ENCODE measurements around the gene ODAM. TPM values are rescaled to one million over a fixed set of nuclear protein-coding genes. Genes with fewer than 3 reads are reported as not detected.

The ODAM gene
- total RNA-seq, 6 experiments from 2014 or later: not detected

DNA sequence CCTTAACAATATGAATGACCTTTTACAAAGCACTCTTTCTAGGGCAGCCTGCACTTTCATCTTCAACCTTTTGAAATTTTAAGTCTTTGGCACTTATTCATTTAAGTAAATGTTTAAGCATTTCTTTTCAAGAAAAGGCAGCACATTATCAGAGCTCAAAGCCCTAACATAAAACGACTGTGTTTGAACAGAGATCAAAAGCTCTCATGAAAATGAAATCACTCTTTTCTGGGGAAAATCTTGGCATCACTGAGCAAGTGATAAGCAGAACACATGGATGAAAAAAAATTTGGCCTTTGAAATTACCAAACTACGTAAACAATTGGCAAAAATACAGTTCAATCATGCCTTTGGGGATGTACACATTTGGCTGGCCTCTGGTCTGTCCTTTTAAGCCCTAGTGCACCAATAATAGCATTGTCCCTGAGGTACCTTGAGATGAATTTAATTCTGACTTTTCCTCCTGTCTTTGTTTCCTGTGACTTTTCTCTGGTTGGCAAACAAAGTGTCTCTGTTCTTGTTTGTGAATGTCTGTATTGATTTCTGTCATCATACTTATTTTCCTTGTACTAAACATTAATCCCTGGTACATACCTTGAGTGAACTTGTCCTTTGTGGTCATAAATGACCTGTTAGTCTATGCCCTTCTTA, 12.9 kb upstream of the ODAM start:
- intact Hi-C loops (cut with DNase I): loop anchor here in 1 of 2 donors (10.0 kb wide), 1 partner anchor 288 kb away; no protein-coding TSS in a partner anchor
- H3K4me3 ChIP-seq: no peak overlapping the region
- no peak for DNase-seq
- peaks cover 0 to 7% (median 3%) of the 10 kb centered on the region in 4 donors for H3K4me1 ChIP-seq
- peak; percentile 47 to 80 (median 58) for ATAC-seq
- no peak for TF ChIP-seq POLR2A (IDR thresholded peaks at IDR 0.05)
- TF ChIP-seq, protein P1, sequence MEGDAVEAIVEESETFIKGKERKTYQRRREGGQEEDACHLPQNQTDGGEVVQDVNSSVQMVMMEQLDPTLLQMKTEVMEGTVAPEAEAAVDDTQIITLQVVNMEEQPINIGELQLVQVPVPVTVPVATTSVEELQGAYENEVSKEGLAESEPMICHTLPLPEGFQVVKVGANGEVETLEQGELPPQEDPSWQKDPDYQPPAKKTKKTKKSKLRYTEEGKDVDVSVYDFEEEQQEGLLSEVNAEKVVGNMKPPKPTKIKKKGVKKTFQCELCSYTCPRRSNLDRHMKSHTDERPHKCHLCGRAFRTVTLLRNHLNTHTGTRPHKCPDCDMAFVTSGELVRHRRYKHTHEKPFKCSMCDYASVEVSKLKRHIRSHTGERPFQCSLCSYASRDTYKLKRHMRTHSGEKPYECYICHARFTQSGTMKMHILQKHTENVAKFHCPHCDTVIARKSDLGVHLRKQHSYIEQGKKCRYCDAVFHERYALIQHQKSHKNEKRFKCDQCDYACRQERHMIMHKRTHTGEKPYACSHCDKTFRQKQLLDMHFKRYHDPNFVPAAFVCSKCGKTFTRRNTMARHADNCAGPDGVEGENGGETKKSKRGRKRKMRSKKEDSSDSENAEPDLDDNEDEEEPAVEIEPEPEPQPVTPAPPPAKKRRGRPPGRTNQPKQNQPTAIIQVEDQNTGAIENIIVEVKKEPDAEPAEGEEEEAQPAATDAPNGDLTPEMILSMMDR (IDR thresholded peaks at IDR 0.05): no peak
- H3K36me3 ChIP-seq: no peaks in the 10 kb centered on the region
- 21% methylated on average over 2 of the region's 2 CpGs for WGBS (ENCODE audit: insufficient coverage, low coverage, low lambda C conversion rate, missing lambda C conversion rate)
- H3K27ac ChIP-seq: no peak overlapping the region
- no peaks in the 10 kb centered on the region for H3K9me3 ChIP-seq
- H3K27me3 ChIP-seq: no peaks in the 10 kb centered on the region

GRCh38 chr4:70183168-70183939, 12.2 kb upstream of the ODAM start:
- H3K4me3 ChIP-seq: no peak overlapping the region
- H3K36me3 ChIP-seq: no peaks in the 10 kb centered on the region
- ATAC-seq (peak; percentile 75 to 85 (median 78)), DNase-seq (peak in 1 of 3 donors; percentile 44)
- no peaks in the 10 kb centered on the region for H3K9me3 ChIP-seq
- WGBS (ENCODE audit: insufficient coverage, low coverage, low lambda C conversion rate, missing lambda C conversion rate): 22% methylated on average over 6 of the region's 6 CpGs
- H3K27me3 ChIP-seq: no peaks in the 10 kb centered on the region
- H3K4me1 ChIP-seq: peaks cover 0 to 7% (median 3%) of the 10 kb centered on the region in 4 donors
- TF ChIP-seq POLR2A (IDR thresholded peaks at IDR 0.05): no peak
- TF ChIP-seq, protein P1 (IDR thresholded peaks at IDR 0.05): peak; percentile 50 to 70 (median 66)
- intact Hi-C loops (cut with DNase I): loop anchor here in 1 of 2 donors (10.0 kb wide), 1 partner anchor 289 kb away; no protein-coding TSS in a partner anchor
- H3K27ac ChIP-seq: no peak overlapping the region

DNA sequence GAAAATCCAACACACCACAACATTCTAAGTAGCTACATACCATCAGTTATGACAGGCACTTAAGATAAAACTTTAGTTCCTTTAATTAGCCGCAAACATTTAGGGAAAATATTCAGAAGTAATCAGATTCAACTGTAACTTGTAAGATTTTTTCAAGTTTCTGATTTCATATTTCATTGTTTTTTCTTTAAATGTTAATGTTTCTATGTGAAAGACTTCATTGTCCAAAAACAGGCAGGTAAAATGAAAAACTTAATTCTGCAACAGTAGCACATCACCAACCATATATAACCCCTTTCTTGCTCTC, 11.6 kb upstream of the ODAM start:
- Histone ChIP-seq H3K27ac (no peak overlapping the region), H3K9me3 (no peaks in the 10 kb centered on the region), H3K27me3 (no peaks in the 10 kb centered on the region), H3K4me3 (no peak overlapping the region), H3K4me1 (peaks cover 0 to 7% (median 3%) of the 10 kb centered on the region in 4 donors), H3K36me3 (no peaks in the 10 kb centered on the region)
- intact Hi-C loops (cut with DNase I): loop anchor here in 1 of 2 donors (10.0 kb wide), 1 partner anchor 289 kb away; no protein-coding TSS in a partner anchor
- DNase-seq (no peak), ATAC-seq (no peak)
- 79% methylated on average over 1 of the region's 1 CpG for WGBS (ENCODE audit: insufficient coverage, low coverage, low lambda C conversion rate, missing lambda C conversion rate)
- TF ChIP-seq, protein P1 (IDR thresholded peaks at IDR 0.05): peak in 2 of 4 donors; percentile 3 to 33
- TF ChIP-seq POLR2A (IDR thresholded peaks at IDR 0.05): no peak

GRCh38 chr4:70187216-70187615, 8.3 kb upstream of the ODAM start:
- Histone ChIP-seq H3K27ac (no peak overlapping the region), H3K4me3 (no peak overlapping the region), H3K4me1 (peaks cover 0 to 7% (median 3%) of the 10 kb centered on the region in 4 donors), H3K36me3 (no peaks in the 10 kb centered on the region), H3K27me3 (no peaks in the 10 kb centered on the region), H3K9me3 (no peaks in the 10 kb centered on the region)
- ATAC-seq (no peak), DNase-seq (no peak)
- 86% methylated on average over 1 of the region's 1 CpG for WGBS (ENCODE audit: insufficient coverage, low coverage, low lambda C conversion rate, missing lambda C conversion rate)
- no peak for TF ChIP-seq POLR2A (IDR thresholded peaks at IDR 0.05)
- TF ChIP-seq, protein P1 (IDR thresholded peaks at IDR 0.05): no peak
- intact Hi-C loops (cut with DNase I): loop anchor here in 1 of 2 donors (10.0 kb wide), 1 partner anchor 292 kb away; no protein-coding TSS in a partner anchor

Measured in right lobe of liver (tissue), 6 donors.